HG03565 (cell line): Measurements from ENCODE around the gene CALR3.
"Not testable (repeated sequence)": the region's sequence is repeated elsewhere in the genome, so short reads cannot be mapped to it uniquely, and the experiment has no call there.

Experiments
- ATAC-seq: cut with Tn5 transposase; IDR thresholded peaks from one replicate; pipeline ENCODE4 v1.9.1; 2021; ENCODE audit warnings: mild to moderate bottlenecking, moderate library complexity; ENCODE audit not compliant: unreplicated experiment

Gene CALR3

DNA sequence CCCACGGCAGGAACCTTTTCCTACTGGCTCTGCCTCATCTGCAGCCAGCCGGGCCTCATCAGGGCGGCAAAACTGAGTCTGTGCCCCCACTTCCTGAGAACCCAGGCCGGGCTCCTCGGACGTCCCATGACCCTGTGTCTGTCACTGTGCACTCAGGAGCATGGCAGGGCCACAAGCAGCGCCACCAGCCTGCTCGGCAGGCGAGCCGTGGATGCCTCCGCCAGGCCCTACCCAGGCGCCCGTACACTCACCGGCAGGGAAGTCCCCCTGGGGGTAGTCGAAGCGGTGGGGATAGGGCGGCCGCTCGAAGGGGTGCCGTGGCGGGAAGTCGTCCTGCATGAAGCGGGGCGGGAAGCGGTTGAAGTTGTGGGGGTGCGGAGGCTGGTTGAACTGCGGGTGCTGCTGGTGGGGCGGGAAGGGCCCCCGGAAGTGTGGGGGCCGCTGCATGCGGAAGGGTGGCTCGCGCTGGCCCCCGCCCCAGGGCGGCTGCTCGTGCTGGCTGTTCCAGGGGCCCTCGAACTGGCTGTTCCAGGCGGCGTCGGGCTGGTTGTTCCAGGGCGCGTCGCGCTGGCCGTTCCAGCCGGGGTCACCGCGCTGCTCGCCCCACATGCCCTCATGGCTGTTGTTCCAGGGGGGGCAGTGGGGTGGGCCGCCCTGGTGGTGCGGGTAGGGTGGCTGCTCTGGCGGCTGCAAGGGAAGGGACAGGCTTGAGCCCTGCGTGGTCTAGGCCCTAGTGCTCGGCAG lies 29.2 kb upstream of the CALR3 start:
- ATAC-seq: no peak

DNA sequence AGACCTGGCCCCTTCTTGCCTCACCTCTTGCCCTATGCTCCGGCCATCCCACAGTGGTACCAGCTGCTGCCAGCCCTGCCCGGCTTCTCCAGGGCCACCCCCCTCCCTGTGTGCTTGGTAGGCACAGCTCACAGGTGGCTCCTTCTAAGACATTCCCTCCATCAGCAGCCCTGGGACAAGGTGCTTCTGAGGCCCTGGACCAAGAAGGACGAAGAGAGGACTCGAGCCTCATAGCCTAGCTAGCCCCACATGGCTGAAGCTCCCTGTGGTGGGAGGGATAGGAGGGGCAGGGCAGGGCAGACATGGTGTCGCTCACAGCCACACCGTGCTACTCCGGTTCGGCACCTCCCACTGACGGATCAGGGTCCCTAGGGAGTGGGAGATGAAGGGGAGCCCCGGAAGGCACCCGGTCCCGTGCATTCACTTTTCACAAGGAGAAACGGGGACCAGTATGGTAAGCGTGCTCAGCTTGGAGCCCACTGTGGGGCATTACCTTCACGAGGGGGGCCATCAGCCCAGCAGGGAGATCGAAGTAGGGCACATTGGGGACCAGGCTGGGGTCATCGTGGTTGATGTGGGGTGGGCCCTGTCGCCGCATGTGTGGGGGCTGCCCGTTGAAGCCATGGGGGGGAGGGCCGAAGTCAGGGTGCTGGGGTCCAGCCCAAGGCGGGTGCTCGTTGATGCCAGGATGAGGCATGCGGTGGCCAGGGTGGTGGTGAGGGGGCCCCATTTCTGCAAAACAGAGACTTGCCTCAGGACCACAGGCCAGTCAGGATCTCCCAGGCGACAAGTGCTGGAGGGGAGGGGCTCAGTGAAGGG lies 26.8 kb upstream of the CALR3 start:
- ATAC-seq: no peak

DNA sequence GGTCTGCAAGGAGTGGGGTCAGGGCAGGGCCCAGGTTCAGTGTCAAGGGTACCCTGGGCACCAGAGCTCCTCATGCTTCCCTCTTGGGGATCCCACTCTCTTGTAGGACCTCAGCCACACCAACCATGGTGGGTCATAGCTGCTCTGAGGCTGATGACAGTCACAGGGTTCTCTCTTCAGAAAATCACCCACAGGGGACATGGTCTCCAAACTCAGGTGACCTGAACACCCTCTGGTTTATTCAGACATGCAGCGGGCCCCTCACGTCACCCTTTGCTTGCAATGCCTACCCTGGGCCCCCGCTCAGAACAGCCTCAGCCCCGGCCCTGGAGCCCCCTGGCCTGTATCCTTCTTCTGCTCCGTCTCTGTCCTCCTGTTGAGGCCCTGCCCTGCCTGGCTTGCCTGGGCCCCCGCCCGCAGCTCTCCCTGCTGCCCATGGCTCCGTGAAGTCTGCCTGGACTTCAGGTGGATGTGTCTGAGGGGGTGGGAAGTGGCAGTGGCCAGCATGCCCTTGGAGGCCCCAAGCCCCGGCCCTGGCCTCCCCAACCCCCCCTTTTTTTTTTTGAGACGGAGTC lies 25.8 kb upstream of the CALR3 start:
- no peak for ATAC-seq

DNA sequence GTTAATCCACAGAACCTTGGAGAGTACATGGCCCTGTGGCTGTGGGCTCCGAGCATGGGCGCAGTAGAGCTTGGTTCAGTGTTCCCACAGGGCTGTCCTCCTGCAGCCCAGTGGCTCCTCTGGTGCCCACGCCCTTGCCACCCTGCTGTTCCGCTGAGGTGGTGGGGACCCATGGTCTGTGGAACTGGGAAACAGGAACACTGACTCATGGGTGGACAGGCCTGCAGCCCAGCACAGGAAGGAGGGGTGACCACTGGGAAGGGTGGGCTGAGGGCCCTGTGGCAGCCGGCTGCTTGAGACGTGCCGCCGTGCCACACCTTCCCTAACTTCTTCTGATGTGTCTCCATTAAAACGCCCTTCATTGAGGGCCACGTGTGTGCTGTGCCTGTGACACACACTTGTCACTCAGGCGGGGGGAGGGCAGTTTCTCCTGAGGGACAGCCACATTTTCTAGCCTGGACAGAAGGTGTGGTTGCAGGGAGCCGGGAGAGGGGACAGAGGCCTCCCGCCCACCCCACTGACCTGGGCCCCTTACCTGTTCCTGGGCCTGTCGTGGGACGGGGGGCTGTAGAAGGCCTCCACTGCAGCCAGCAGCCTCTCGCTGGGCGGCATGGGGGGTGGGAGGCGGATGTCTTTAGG lies 25.1 kb upstream of the CALR3 start:
- ATAC-seq: no peak

DNA sequence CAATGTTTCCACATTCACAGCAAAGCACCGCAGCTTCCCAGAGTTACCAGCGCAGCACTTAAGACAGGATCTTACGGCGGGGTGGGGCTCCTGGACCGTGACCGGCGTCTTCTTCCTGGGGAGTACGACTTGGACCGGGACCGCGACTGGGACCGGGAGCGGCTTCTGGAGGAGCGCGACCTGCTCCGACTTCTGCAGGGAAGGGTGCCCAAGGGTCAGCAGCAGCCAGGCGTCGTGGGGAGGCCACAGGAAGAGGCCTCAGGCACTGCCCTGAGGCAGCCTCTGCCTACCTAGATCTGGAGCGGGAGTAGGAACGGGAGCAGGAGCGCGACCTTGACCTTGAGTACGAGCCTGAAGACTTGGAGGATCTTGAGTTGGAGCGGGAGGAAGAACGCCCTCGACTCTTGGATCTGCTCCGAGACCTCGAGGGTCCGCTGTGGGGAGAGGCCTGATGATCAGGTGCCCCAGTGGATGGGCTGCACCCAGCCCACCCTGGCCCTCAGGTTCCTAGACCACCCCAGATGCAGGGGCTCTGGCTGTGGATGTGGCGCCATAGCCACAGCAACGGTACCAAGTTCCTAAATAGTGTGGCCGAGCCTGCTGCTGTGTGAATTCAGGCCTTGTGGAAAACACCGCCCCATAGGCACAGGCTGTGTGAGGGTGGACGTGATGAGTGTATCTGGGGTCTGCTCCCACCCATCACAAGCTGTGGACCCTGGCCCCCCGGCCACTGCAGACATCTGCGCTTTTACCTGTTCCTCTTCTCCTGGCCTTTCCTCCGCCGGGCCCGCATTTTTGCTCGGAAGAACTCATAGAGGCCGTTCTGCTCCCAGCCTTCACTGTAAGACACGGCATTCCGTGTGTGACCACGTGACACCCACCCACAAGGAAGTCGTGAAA lies 24.4 kb upstream of the CALR3 start:
- no peak for ATAC-seq

DNA sequence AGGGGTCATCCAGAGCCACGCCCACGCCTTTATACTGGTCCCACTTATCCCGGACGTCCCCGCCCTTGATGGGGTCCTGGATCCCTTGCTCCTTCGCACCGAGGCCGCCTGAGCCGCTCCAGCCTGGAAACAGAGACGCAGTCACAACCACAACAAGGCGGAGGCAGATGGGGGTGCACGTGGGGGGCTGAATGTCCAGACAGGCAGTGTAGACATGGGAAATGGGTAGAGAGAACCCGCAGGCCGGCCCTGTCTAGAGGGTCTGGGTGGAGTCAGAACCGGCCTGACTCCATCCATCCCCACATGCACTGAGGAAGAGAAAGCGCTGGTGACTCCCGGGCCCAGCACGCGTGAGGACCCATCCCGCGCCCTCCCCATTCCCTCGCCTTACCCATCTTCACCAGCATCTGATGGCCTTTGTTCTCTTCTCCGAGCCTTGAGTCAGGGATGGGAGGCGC lies 23.3 kb upstream of the CALR3 start:
- ATAC-seq: no peak

DNA sequence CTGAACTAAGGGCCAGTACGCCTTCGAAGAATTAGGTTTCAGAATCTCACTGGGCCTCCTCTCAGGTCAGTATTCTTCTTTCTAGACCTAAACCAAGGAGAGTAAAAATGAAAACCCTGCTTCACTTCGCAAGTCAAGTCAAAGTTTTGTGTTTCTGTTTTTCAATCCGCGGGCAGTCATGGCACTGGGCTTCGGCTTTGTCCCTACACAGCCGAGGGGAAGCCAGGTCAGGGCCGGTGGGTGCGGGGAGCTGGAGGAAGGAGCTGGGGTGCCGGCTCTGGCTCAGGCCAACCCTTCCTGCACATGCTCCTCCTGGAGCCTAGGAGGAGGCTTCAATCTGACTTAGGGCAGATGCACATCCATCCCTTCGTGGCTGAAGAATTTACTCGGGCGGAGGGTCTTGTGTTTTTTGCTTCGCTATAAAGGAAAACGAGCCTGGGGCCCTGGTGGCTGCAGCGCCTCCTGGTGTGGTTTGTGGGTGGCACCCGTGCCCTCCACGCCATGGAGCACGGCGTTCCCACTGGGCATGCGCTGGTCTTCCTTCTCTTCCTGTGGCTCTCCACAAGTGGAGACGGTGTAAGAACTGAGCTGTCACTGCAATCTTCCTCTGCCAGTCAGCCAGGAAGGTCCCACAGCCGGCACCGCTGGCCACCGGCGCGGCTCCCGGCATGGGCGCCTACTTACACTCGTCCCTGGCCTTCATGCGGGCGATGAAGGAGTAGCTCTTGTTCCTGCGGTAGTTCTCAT lies 22.7 kb upstream of the CALR3 start:
- no peak for ATAC-seq

DNA sequence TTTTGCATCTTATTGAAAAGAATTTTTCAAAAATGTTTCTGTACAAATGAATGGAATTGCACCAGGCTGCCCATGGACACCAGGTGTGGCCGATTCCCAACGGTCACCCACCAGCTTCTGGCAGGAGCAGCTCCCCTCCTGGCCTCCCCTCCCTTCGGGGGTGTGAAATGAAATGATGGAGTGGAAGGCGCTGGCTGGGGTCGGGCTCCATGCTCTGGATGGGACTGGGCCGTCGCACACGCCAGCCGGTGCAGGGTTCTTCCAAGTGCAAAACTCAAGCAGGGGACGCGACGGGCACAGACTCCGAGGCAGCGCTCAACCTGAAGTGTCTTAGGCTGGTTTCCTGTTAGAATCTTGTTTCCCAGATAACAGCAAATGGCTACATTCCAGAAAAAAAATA lies 22.1 kb upstream of the CALR3 start:
- ATAC-seq: no peak

DNA sequence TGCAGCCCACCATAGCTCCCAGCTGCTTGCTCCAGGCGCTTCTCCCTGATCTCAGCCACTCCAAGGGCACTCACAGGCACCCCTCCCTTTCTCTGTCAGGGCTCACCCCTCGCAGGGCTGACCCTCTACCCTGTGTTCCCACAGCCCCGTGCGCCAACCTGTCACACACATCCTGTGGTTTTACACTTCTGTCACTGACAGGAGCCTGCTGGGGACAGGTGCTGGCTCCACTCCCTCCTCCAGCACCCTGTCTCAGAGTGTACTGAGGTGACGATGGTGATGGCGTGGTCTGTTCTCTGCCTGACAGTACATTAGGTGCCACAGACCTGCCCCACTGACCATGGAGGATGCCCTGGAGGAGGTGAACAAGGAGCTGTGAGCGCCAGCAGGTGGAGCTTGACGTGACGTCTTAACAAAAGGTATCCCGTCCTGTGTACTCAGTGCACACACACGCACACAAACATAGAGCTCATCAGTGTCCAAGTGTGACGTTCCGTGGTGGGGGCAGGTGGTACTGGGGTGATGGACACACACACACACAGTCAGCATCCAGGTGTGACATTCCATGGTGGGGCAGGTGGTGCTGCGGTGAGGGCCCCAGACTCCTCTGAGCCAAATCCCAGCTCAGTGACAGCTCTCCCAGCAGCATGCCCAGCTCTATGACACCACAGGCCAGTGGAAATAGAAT lies 21.1 kb upstream of the CALR3 start:
- no peak for ATAC-seq

DNA sequence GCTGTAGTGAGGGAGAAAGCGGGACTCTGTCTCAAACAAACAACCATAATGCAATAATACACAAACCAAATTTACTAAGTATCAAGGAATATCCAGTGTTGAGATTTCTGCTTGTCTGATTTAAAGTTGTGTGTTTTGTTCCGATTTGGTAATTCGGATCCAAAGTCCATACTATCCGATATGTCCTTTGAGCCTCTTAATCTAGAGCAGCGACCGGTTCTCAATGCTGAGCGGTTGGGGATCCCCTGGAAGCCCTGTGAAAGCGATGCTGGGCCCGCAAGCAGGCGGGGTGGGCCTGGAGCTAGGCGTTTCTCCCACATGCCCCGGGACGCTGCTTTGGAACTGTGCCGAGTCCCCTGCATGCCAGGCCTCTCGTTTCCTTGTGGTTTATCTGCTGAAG lies 20.4 kb upstream of the CALR3 start:
- ATAC-seq: no peak

DNA sequence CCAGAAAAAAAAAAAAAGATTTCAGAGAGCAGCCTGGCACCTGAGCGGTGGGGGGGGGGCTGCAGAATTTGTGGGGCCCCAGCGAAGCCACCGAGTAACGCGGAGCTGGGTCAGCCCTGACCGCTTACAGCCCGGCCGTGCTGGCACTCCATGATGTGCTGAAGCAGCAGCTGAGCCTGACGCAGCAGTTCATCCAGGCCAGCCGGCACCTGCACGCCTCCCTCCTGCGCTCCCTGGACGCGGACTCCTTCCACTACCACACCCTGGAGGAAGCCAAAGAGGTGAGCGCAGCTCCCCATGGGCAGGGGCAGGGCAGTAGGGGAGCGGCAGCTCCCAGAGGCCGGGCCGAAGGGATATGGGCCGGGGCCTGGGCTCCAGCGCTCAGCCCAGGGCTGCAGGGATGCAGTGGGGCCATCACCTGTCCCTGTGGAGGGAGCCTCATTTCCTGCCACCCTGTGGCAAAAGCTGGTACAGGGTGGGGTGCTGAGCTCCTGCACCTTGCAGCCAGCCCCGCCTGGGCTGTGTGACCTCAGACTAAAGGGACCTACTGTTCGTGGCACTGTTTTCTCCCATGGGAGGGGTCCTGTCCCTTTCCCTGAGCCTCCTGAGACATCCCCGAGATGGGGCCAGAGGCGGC lies 18.5 kb upstream of the CALR3 start:
- ATAC-seq: no peak

DNA sequence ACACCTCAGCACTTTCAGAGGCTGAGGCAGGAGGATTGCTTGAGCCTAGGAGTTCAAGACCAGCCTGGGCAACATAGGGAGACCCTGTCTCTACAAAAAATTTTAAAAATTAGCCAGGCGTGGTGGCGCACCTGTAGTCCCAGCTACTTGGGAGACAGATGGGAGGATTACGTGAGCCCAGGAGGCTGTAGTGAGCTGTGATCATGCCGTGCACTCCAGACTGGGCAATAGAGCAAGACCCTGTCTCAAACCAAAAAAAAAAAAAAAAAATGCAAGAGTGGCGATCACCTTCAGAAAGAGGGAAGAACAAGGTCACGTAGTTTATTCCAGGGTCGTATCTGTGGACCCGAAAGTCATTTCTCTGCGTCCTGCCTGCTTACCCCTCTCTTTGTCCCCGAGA lies 16.6 kb upstream of the CALR3 start:
- not testable (repeated sequence) for ATAC-seq

DNA sequence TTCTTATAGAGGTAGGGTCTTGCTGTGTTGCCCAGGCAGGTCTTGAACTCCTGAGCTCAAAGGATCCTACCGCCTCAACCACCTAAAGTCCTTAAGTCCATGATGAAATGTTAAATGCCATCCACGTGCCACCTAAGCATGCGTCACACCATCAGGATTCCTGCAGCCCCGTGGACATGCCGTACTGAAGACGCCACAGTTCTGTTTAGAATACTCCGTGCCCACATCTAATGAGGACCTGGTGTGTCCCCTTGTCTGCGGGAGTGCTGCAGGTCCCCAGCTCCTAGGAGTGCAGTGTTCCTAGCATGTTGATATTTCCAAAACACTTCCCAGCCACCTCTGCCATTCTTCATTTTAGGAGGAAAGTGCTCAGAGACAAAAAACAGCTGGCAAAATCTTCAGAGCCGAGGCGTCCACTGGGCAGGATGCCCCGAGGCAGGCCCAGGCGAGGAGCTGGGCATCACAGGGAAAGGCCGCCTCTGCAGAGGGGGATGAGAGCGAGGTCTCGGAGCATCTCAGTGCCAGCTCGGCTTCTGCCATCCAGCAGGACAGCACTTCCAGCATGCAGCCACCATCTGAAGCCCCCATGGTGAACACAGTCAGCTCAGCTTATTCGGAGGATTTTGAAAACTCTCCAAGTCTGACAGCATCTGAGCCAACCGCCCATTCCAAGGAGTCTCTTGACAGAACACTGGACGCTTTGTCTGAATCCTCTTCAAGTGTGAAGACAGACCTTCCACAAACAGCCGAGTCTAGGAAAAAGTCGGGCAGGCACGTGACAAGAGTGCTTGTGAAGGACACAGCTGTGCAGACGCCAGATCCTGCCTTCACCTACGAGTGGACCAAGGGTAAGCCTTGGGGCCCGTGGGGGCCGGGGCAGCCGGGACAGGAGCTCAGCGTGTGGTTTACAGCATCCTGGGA lies 13.4 kb upstream of the CALR3 start:
- no peak for ATAC-seq

DNA sequence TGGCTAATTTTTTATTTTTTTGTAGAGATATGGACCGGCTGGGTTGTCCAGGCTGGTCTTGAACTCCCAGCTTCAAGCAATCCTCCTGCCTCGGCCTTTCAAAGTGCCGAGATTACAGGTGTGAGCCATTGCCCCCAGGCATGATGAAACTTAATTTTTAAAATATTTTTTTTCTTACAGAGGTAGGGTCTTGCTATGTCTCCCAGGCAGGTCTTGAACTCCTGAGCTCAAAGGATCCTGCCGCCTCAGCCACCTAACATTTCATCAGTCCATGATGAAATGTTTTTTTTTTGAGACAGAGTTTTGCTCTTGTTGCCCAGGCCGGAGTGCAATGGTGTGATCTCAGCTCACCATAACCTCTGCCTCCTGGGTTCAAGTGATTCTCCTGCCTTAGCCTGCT lies 12.6 kb upstream of the CALR3 start:
- no peak for ATAC-seq

DNA sequence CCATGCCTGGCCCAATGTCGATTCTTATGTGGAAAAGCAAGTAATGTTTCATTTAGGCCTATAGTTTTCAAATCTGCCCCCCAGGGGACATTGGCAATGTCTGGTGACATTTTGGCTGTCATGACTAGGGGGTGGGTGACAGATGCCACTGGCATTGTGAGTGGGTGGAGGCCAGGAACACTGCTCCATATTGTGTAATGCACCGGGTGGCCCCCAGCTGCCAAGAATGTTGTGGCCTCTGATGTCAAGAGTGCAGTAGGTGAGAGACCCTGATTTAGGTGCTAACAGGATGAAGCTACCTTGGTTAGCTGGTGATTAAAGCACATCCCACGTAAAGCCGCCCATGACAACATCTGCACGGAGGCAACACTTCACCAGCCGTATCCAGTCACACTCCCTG lies 11.0 kb upstream of the CALR3 start:
- ATAC-seq: no peak

DNA sequence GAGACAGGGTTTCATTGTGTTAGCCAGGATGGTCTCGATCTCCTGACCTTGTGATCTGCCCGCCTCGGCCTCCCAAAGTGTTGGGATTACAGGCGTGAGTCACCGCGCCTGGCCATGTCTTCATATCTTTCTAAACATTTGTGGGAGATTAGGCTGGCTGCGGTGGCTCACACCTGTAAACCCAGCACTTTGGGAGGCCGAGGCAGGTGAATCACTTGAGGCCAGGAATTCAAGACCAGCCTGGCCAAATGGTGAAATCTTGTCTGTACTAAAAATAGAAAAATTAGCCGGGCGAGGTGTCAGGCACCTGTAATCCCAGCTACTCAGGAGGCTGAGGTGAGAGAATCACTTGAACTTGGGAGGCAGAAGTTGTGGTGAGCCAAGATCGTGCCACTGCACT lies 10.2 kb upstream of the CALR3 start:
- not testable (repeated sequence) for ATAC-seq

DNA sequence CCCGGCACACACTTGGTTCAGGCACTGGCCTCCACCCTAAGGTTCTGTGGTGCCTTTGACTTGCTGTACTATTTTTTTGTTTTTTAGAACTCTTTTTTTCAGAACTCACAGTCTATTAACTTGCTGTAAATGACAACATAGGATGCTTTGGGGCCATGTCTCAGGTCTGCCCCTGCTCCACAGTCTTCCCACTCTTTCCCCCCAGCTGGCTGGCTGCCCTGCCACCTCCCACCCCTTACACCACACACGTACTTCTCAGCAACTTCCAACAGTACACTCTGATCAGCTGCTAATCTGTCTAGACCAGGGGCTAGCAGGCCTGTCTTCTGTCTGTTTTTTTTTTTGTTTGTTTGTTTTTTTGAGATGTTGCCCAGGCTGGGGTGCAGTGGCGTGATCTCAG lies 8.3 kb upstream of the CALR3 start:
- no peak for ATAC-seq

DNA sequence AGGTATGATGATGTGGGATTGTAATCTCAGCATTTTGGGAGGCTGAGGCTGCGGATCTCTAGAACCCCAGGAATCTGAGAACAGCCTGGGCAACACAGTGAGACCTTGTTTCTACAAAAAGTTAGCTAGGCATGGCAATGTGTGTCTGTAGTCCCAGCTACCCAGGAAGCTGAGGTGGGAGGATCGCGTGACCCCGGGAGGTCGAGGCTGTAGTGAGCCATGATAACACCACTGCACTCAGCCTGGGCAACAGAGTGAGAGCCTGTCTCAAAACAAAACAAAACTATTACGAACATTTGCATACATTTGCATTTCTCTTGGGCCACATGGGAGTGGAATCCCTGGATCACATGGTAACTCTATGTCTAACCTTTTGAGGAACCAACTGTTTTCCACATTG lies 1.9 kb upstream of the CALR3 start:
- no peak for ATAC-seq
